ENCODE measurements around the gene IQCE. TPM values are rescaled to one million over a fixed set of nuclear protein-coding genes. Genes with fewer than 3 reads are reported as not detected.

The IQCE gene
- polyA plus RNA-seq, 3 donors, result 1.8 to 8.4 (median 3.0) TPM

- no peak for DNase-seq
- Histone ChIP-seq H3K9ac (ENCODE audit: insufficient read depth, low read length, poor library complexity, severe bottlenecking) (no peak overlapping the region), H3K4me3 (replicated peaks in 1 of 3; ENCODE audit: low read depth in 2 of 3, low read length in 3 of 3) (no peak overlapping the region), H3K4me1 (ENCODE audit: control insufficient read depth in 1 of 2, insufficient read depth in 2 of 2, low read length in 2 of 2) (no peaks in the 10 kb centered on the region), H3K79me2 (ENCODE audit: insufficient read depth, low read length) (no peaks in the 10 kb centered on the region), H2AFZ (ENCODE audit: insufficient read depth, low read depth, low read length, poor library complexity, severe bottlenecking) (no peak overlapping the region), H4K20me1 (ENCODE audit: insufficient read depth, low read length) (no peaks in the 10 kb centered on the region), H3K36me3 (replicated peaks in 1 of 2; ENCODE audit: control insufficient read depth in 1 of 2, insufficient read depth in 2 of 2, low read length in 2 of 2) (peaks cover 16 to 46% of the 10 kb centered on the region in 2 donors), H3K27ac (ENCODE audit: low read depth in 1 of 2, low read length in 2 of 2) (no peak overlapping the region), H3K27me3 (ENCODE audit: control insufficient read depth in 2 of 2, insufficient read depth in 2 of 2, low read length in 2 of 2) (no peaks in the 10 kb centered on the region), H3K9me3 (replicated peaks in 1 of 2; ENCODE audit: control insufficient read depth in 1 of 2, insufficient read depth in 1 of 2, low read length in 2 of 2) (no peaks in the 10 kb centered on the region), H3K4me2 (replicated peaks; ENCODE audit: extremely low read depth, low read length, poor library complexity, severe bottlenecking) (no peak overlapping the region)
- Mint-ChIP-seq H3K27me3 (ENCODE audit: low read depth in 3 of 3) (peaks cover 0 to 3% (median 0%) of the 10 kb centered on the region in 3 donors), H3K4me1 (no peaks in the 10 kb centered on the region), H3K9me3 (peaks cover 0 to 3% (median 0%) of the 10 kb centered on the region in 7 donors), H3K27ac (peak overlapping the region in 1 of 7 donors; percentile 69), H3K36me3 (peaks cover 53 to 67% of the 10 kb centered on the region in 2 donors), H3K4me3 (no peak overlapping the region)
- intact Hi-C loops (cut with micrococcal nuclease), result no loop called here
- 98% methylated on average over 4 of the region's 11 CpGs for WGBS (ENCODE audit: insufficient coverage)
- TF ChIP-seq CTCF (IDR thresholded peaks at IDR 0.05), result no peak
Measured at GRCh38 chr7:2580636-2581035, 21.9 kb downstream of the IQCE start.

- Histone ChIP-seq H3K79me2 (ENCODE audit: insufficient read depth, low read length) (no peaks in the 10 kb centered on the region), H3K27ac (ENCODE audit: low read depth in 1 of 2, low read length in 2 of 2) (no peak overlapping the region), H4K20me1 (ENCODE audit: insufficient read depth, low read length) (no peaks in the 10 kb centered on the region), H3K4me2 (replicated peaks; ENCODE audit: extremely low read depth, low read length, poor library complexity, severe bottlenecking) (no peak overlapping the region), H3K9me3 (replicated peaks in 1 of 2; ENCODE audit: control insufficient read depth in 1 of 2, insufficient read depth in 1 of 2, low read length in 2 of 2) (no peaks in the 10 kb centered on the region), H3K36me3 (replicated peaks in 1 of 2; ENCODE audit: control insufficient read depth in 1 of 2, insufficient read depth in 2 of 2, low read length in 2 of 2) (peaks cover 24 to 50% of the 10 kb centered on the region in 2 donors), H3K9ac (ENCODE audit: insufficient read depth, low read length, poor library complexity, severe bottlenecking) (no peak overlapping the region), H3K4me3 (replicated peaks in 1 of 3; ENCODE audit: low read depth in 2 of 3, low read length in 3 of 3) (no peak overlapping the region), H2AFZ (ENCODE audit: insufficient read depth, low read depth, low read length, poor library complexity, severe bottlenecking) (no peak overlapping the region), H3K4me1 (ENCODE audit: control insufficient read depth in 1 of 2, insufficient read depth in 2 of 2, low read length in 2 of 2) (no peaks in the 10 kb centered on the region), H3K27me3 (ENCODE audit: control insufficient read depth in 2 of 2, insufficient read depth in 2 of 2, low read length in 2 of 2) (no peaks in the 10 kb centered on the region)
- WGBS (ENCODE audit: insufficient coverage), result 91% methylated on average over 11 of the region's 24 CpGs
- H3K27me3 Mint-ChIP-seq (ENCODE audit: low read depth in 3 of 3), result peaks cover 0 to 2% (median 0%) of the 10 kb centered on the region in 3 donors
- H3K27ac Mint-ChIP-seq, result no peak overlapping the region
- no peaks in the 10 kb centered on the region for H3K4me1 Mint-ChIP-seq
- TF ChIP-seq CTCF (IDR thresholded peaks at IDR 0.05), result no peak
- peaks cover 0 to 1% (median 0%) of the 10 kb centered on the region in 7 donors for H3K9me3 Mint-ChIP-seq
- DNase-seq, result no peak
- intact Hi-C loops (cut with micrococcal nuclease), result no loop called here
- H3K36me3 Mint-ChIP-seq, result peaks cover 52 to 65% of the 10 kb centered on the region in 2 donors
- H3K4me3 Mint-ChIP-seq, result no peak overlapping the region
Measured at GRCh38 chr7:2582006-2582735, 23.4 kb downstream of the IQCE start.

Measured in CD14-positive monocyte (primary cell).